Right lobe of liver (tissue), 4 donors: Measurements from ENCODE around the gene DNAH14.
"Not testable (repeated sequence)": the region's sequence is repeated elsewhere in the genome, so short reads cannot be mapped to it uniquely, and the experiment has no call there.

Experiments
- POLR2A ChIP-seq: fragments of 450-650 bp; IDR thresholded peaks from one replicate; pipeline ENCODE4 v1.6.1; 2017; ENCODE audit warnings: antibody characterized with exemption, mild to moderate bottlenecking
- TF ChIP-seq, protein P1 (sequence below), 4 donors: fragments of 200-600 bp in 3 of 4; fragments of 450-650 bp in 1 of 4; IDR thresholded peaks; one replicate each; pipeline versions ENCODE4 v1.5.1 to v1.8.0; 2016 to 2022; ENCODE audit warnings: antibody characterized with exemption in 4 of 4, mild to moderate bottlenecking in 2 of 4
- donor health status: DM: no; HTN: no; CAD: no.
- donor health status: DM: no; HTN: no; CAD: no.
- donor health status: DM: no; HTN: yes; CAD: no.

DNA sequence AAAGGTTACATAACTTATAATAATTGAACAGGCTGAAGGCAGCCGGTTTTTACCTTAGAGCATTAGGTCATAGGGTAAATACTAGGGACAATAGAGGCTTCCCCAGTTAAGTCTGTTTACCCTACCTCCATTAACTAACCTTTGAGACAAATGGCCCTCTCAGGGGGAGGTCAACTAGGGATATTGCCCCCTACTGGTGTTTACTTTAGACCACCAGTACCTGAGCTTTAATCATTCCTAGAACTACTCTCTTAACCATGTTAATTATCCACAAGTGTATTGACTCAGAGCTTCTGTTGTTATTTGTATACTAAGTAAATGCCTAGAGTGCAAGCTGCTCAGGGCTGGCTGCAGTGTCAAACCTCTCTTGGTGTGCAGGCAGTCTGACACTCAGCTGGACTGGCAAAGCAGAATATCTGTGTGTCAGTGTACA is 52.5 kb downstream of the DNAH14 start:
- TF ChIP-seq, protein P1, sequence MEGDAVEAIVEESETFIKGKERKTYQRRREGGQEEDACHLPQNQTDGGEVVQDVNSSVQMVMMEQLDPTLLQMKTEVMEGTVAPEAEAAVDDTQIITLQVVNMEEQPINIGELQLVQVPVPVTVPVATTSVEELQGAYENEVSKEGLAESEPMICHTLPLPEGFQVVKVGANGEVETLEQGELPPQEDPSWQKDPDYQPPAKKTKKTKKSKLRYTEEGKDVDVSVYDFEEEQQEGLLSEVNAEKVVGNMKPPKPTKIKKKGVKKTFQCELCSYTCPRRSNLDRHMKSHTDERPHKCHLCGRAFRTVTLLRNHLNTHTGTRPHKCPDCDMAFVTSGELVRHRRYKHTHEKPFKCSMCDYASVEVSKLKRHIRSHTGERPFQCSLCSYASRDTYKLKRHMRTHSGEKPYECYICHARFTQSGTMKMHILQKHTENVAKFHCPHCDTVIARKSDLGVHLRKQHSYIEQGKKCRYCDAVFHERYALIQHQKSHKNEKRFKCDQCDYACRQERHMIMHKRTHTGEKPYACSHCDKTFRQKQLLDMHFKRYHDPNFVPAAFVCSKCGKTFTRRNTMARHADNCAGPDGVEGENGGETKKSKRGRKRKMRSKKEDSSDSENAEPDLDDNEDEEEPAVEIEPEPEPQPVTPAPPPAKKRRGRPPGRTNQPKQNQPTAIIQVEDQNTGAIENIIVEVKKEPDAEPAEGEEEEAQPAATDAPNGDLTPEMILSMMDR (IDR thresholded peaks at IDR 0.05): not testable (repeated sequence)
- not testable (repeated sequence) for TF ChIP-seq POLR2A
